K562 (cell line): ENCODE measurements around the gene EFHC1. TPM values are rescaled to one million over a fixed set of nuclear protein-coding genes. Genes with fewer than 3 reads are reported as not detected.

Experiments
- ATAC-seq: fragments of 200-7000 bp; cut with Tn5 transposase; 3 replicates; pipeline ENCODE4 v1.9.1; 2020; ENCODE audit warnings: moderate library complexity
- BruUV-seq: library from RNA; stranded (reverse); fragments of 400-500 nt; replicated peaks from 2 replicates; lab custom pipeline; 2021; lab: Mats Ljungman, UMichigan
- CTCF ChIA-PET: fragments of 300-600 bp; formaldehyde crosslinking; extraction: SDS; loops from one replicate; lab custom pipeline; 2021; ENCODE audit warnings: low intra/inter-chr PET ratio; lab: Yijun Ruan, JAX
- POLR2A ChIA-PET: fragments of 300-600, 350-650 bp; sonication (Branson Sonifier 250); formaldehyde crosslinking; extraction: SDS; loops from one replicate; lab custom pipeline; 2021; ENCODE audit warnings: antibody characterized with exemption, inconsistent platforms; lab: Yijun Ruan, JAX
- DNase-seq, 4 experiments: peaks; one replicate each; pipeline versions ENCODE4 v3.0.0 to v3.0.0-alpha.2; 2011 to 2018; ENCODE audit warnings: low spot score in 3 of 4, mixed read lengths in 3 of 4; ENCODE audit errors: extremely low read depth in 1 of 4
- FAIRE-seq: peaks from 2 replicates; lab custom pipeline; 2011; peaks lifted over from hg19 to GRCh38; lab: Jason Lieb, UNC
- H2AFZ ChIP-seq: 2 replicates; pipeline ENCODE4 v1.6.0; 2011; ENCODE audit warnings: low read depth, low read length, control low read depth, inconsistent platforms
- H3K27ac ChIP-seq: fragments of 200-600 bp; 3 replicates; pipeline ENCODE4 v1.8.0; 2011; ENCODE audit warnings: low read depth, mild to moderate bottlenecking, control low read depth, inconsistent platforms, low read length, moderate library complexity, mixed read lengths; ENCODE audit errors: extremely low read depth
- H3K27me3 ChIP-seq, 2 experiments: fragments of 300-600 bp in 1 of 2; 2 replicates in 1 of 2; 3 replicates in 1 of 2; pipeline versions ENCODE4 v1.6.0 to v1.8.0; 2011; ENCODE audit warnings: inconsistent platforms in 2 of 2, low read length in 2 of 2, mild to moderate bottlenecking in 1 of 2, mixed read lengths in 1 of 2, moderate library complexity in 1 of 2; ENCODE audit not compliant: control insufficient read depth in 2 of 2, insufficient read depth in 2 of 2
- H3K36me3 ChIP-seq: fragments of 300-600 bp; 3 replicates; pipeline ENCODE4 v1.8.0; 2011; ENCODE audit warnings: mild to moderate bottlenecking, low read length, inconsistent platforms; ENCODE audit not compliant: control insufficient read depth, insufficient read depth
- H3K4me1 ChIP-seq, 2 experiments: fragments of 200-600 bp in 1 of 2; replicated peaks in 1 of 2; 2 replicates in 1 of 2; 3 replicates in 1 of 2; pipeline versions ENCODE4 v1.5.1 to v1.8.0; 2011; ENCODE audit warnings: inconsistent platforms in 2 of 2, low read length in 2 of 2, mild to moderate bottlenecking in 1 of 2, mixed read lengths in 1 of 2, moderate library complexity in 1 of 2; ENCODE audit not compliant: control insufficient read depth in 2 of 2, insufficient read depth in 2 of 2
- H3K4me2 ChIP-seq: 2 replicates; pipeline ENCODE4 v1.6.1; 2011; ENCODE audit warnings: low read length, control low read depth, inconsistent platforms, mixed read lengths; ENCODE audit not compliant: insufficient read depth
- H3K4me3 ChIP-seq: fragments of 200-600 bp; sonication (generic), shearing (Covaris generic); 2 replicates; pipeline ENCODE4 v1.5.1; 2016; ENCODE audit warnings: control low read depth, inconsistent platforms
- H3K79me2 ChIP-seq: fragments of 200-600 bp; 3 replicates; pipeline ENCODE4 v1.8.0; 2011; ENCODE audit warnings: low read length, inconsistent platforms; ENCODE audit not compliant: control insufficient read depth, insufficient read depth
- H3K9ac ChIP-seq, 2 experiments: 2 replicates each; pipeline versions ENCODE4 v1.6.0 to v1.6.1; 2011; ENCODE audit warnings: low read depth in 2 of 2, low read length in 2 of 2, control low read depth in 1 of 2, inconsistent platforms in 1 of 2, mild to moderate bottlenecking in 1 of 2, mixed read lengths in 1 of 2; ENCODE audit not compliant: insufficient read depth in 1 of 2
- H3K9me1 ChIP-seq: one replicate; pipeline ENCODE4 v1.6.0; 2011; ENCODE audit warnings: inconsistent platforms, mild to moderate bottlenecking, low read length, moderate library complexity; ENCODE audit not compliant: control insufficient read depth, insufficient read depth
- H3K9me3 ChIP-seq: replicated peaks from 2 replicates; pipeline ENCODE4 v1.5.1; 2011; ENCODE audit warnings: low read depth, low read length, inconsistent platforms; ENCODE audit not compliant: control insufficient read depth, insufficient read depth
- H4K20me1 ChIP-seq: replicated peaks from 2 replicates; pipeline ENCODE4 v1.6.1; 2011; ENCODE audit warnings: low read length, inconsistent platforms, mixed read lengths; ENCODE audit not compliant: control insufficient read depth, insufficient read depth
- CBX5 ChIP-seq: IDR thresholded peaks from 2 replicates; pipeline ENCODE4 v1.6.1; 2014; ENCODE audit warnings: low read depth, borderline replicate concordance
- CREB1 ChIP-seq, 2 experiments: sonication (generic) in 1 of 2; formaldehyde crosslinking in 1 of 2; IDR thresholded peaks; 2 replicates each; pipeline versions ENCODE4 v1.6.1 to v1.8.0; 2012 to 2022; ENCODE audit warnings: inconsistent platforms in 1 of 2, mild to moderate bottlenecking in 1 of 2, missing genetic modification reagents in 1 of 2, moderate library complexity in 1 of 2
- IFI16 ChIP-seq: fragments of 250-450 bp; sonication (Bioruptor Pico); IDR thresholded peaks from 2 replicates; pipeline ENCODE4 v2.1.2; 2022; ENCODE audit warnings: mild to moderate bottlenecking, inconsistent platforms
- IRF2 ChIP-seq: sonication (generic); formaldehyde crosslinking; IDR thresholded peaks from 2 replicates; pipeline ENCODE4 v1.8.1; 2022; ENCODE audit warnings: mild to moderate bottlenecking, missing genetic modification reagents
- KDM2B ChIP-seq: fragments of 250-450 bp; sonication (Bioruptor Pico); IDR thresholded peaks from 2 replicates; pipeline ENCODE4 v1.8.0; 2021; ENCODE audit warnings: mild to moderate bottlenecking, moderate library complexity
- WGBS: fragments of 100-300 bp; shearing (Covaris generic); methylation state at CpG from one replicate; pipeline ENCODE4 v1.1.6; 2016; ENCODE audit warnings: low coverage, mixed read lengths; ENCODE audit not compliant: insufficient coverage; ENCODE audit errors: missing lambda C conversion rate; 5-methylcytosine and 5-hydroxymethylcytosine counted together
- in situ Hi-C: fragments of 300-500 bp; cut with MboI; formaldehyde crosslinking; loops from 4 replicates; pipeline ENCODE4 v1.15.0; 2018; ENCODE audit warnings: inconsistent platforms, mixed read lengths
- intact Hi-C: fragments of 100-400 bp; cut with micrococcal nuclease; formaldehyde crosslinking; loops from 2 replicates; pipeline ENCODE4 v1.14.2; 2022
- polyA plus RNA-seq, 8 experiments: library from polyadenylated mRNA; depleted of rRNA in 4 of 8; stranded (reverse) in 5 of 8; unstranded in 3 of 8; fragments of >200 nt; fragmentation: Nextera tagmentation in 2 of 8; fragmentation: Illumina TruSeq in 1 of 8; extraction: Ambion mirVana in 2 of 8; extraction: Trizol in 1 of 8; gene quantifications; 2 replicates each; pipeline versions ENCODE4 v1.2.1 to v1.2.3, GENCODE V29; 2011 to 2014; ENCODE audit warnings: inconsistent platforms in 1 of 8, missing spikeins in 1 of 8
- total RNA-seq, 7 experiments: library from RNA; depleted of rRNA in 6 of 7; stranded (reverse); fragments of >200 nt in 6 of 7; fragmentation: Illumina TruSeq in 2 of 7; extraction: Trizol in 2 of 7; gene quantifications; 2 replicates each; pipeline versions ENCODE4 v1.2.1 to v1.2.3, GENCODE V29; 2011 to 2021; ENCODE audit warnings: low replicate concordance in 1 of 7

Gene EFHC1
- total and polyA plus RNA-seq, 9 of the 15 experiments (the other 6 are each of a cell fraction or from before 2014, with no cell fraction given) = 9.5 to 31.0 (median 14.9) TPM

- DNase-seq = no peak
- POLR2A ChIA-PET = interaction anchor here (0.6 kb wide), 1 partner anchor 15 kb away, joined by 4 read pairs; no protein-coding TSS in a partner anchor
- H3K79me2 ChIP-seq = 0 out of 3 replicates have a peak, but pooled peaks cover 3% of the 10 kb centered on the region
- no peak for ATAC-seq
- H4K20me1 ChIP-seq = no peaks in the 10 kb centered on the region
- in situ Hi-C loops = no loop called here
- H3K9ac ChIP-seq = no peak overlapping the region
- H3K9me1 ChIP-seq = no peaks in the 10 kb centered on the region
- no peak overlapping the region for H3K27ac ChIP-seq
- no peak overlapping the region for H2AFZ ChIP-seq
- no TSS peak for BruUV-seq
- no peak overlapping the region for H3K4me3 ChIP-seq
- no peaks in the 10 kb centered on the region for H3K27me3 ChIP-seq
- H3K4me1 ChIP-seq = peaks cover 8 to 27% of the 10 kb centered on the region in 2 experiments; a peak in 4 of 5 replicates
- TF ChIP-seq CREB1 (IDR thresholded peaks at IDR 0.05) = no peak
- TF ChIP-seq CREB1 (CRISPR knock-in tag; IDR thresholded peaks at IDR 0.05) = no peak
- TF ChIP-seq CBX5 = no peak
- TF ChIP-seq KDM2B (CRISPR knock-in tag) = no peak
- TF ChIP-seq IFI16 (CRISPR knock-in tag) = no peak
- no peaks in the 10 kb centered on the region for H3K36me3 ChIP-seq
- H3K9me3 ChIP-seq = no peaks in the 10 kb centered on the region
- no peak overlapping the region for H3K4me2 ChIP-seq
- WGBS = 53% methylated on average over 4 of the region's 4 CpGs
- CTCF ChIA-PET = no interaction called here
- intact Hi-C loops = no loop called here
- FAIRE-seq = no peak
Observed at GRCh38 chr6:52524918-52525317, 104.8 kb downstream of the EFHC1 start.

GRCh38 chr6:52526634-52527033 lies 106.5 kb downstream of the EFHC1 start:
- Histone ChIP-seq H4K20me1 (no peaks in the 10 kb centered on the region), H3K4me3 (no peak overlapping the region), H3K4me2 (no peak overlapping the region), H3K9ac (no peak overlapping the region), H3K4me1 (peaks cover 8 to 18% of the 10 kb centered on the region in 2 experiments; a peak in 4 of 5 replicates), H3K9me3 (no peaks in the 10 kb centered on the region), H3K9me1 (no peaks in the 10 kb centered on the region), H3K27ac (no peak overlapping the region), H3K79me2 (no peaks in the 10 kb centered on the region), H2AFZ (no peak overlapping the region), H3K36me3 (no peaks in the 10 kb centered on the region), H3K27me3 (no peaks in the 10 kb centered on the region)
- ATAC-seq = no peak
- CTCF ChIA-PET = no interaction called here
- intact Hi-C loops (no loop called here), in situ Hi-C loops (no loop called here)
- TF ChIP-seq IRF2 (CRISPR knock-in tag) = no peak
- no peak for DNase-seq
- POLR2A ChIA-PET = interaction anchor here (0.6 to 0.7 kb wide), 3 partner anchors 10 to 101 kb away, joined by 3 read pairs; no protein-coding TSS in a partner anchor
- FAIRE-seq = no peak
- BruUV-seq = no TSS peak
- WGBS = 72% methylated on average over 4 of the region's 4 CpGs
